Vagina (tissue), 2 donors: ENCODE results near the gene EPG5.

ENCODE experiments used
- POLR2A ChIP-seq, 2 donors: fragments of 450-650 bp; IDR thresholded peaks; one replicate each; pipeline ENCODE4 v1.6.1; 2017; ENCODE audit warnings: antibody characterized with exemption in 2 of 2, mild to moderate bottlenecking in 2 of 2, moderate library complexity in 2 of 2
- POLR2AphosphoS5 ChIP-seq, 2 donors: sonication (generic); formaldehyde crosslinking; IDR thresholded peaks; one replicate each; pipeline ENCODE4 v1.9.0; 2017; ENCODE audit warnings: antibody characterized with exemption in 2 of 2, mild to moderate bottlenecking in 2 of 2, low read depth in 1 of 2; ENCODE audit not compliant: insufficient read depth in 1 of 2
- TF ChIP-seq, protein P1 (sequence below), 3 experiments: fragments of 450-650 bp in 2 of 3; fragments of 200-600 bp in 1 of 3; sonication (generic) in 1 of 3; IDR thresholded peaks; one replicate each; pipeline ENCODE4 v1.5.1; 2017 to 2019; ENCODE audit warnings: antibody characterized with exemption in 3 of 3, mild to moderate bottlenecking in 2 of 3, moderate library complexity in 2 of 3

GRCh38 chr18:46013484-46014189 is 46.5 kb upstream of the EPG5 start:
- TF ChIP-seq, protein P1, sequence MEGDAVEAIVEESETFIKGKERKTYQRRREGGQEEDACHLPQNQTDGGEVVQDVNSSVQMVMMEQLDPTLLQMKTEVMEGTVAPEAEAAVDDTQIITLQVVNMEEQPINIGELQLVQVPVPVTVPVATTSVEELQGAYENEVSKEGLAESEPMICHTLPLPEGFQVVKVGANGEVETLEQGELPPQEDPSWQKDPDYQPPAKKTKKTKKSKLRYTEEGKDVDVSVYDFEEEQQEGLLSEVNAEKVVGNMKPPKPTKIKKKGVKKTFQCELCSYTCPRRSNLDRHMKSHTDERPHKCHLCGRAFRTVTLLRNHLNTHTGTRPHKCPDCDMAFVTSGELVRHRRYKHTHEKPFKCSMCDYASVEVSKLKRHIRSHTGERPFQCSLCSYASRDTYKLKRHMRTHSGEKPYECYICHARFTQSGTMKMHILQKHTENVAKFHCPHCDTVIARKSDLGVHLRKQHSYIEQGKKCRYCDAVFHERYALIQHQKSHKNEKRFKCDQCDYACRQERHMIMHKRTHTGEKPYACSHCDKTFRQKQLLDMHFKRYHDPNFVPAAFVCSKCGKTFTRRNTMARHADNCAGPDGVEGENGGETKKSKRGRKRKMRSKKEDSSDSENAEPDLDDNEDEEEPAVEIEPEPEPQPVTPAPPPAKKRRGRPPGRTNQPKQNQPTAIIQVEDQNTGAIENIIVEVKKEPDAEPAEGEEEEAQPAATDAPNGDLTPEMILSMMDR (IDR thresholded peaks at IDR 0.05), result no peak
- TF ChIP-seq POLR2A (IDR thresholded peaks at IDR 0.05) (no peak), POLR2AphosphoS5 (IDR thresholded peaks at IDR 0.05; ENCODE audit: insufficient read depth in 1 of 2, low read depth in 1 of 2) (no peak)
